ENCODE data around the gene ZNF501. TPM values are rescaled to one million over a fixed set of nuclear protein-coding genes. Genes with fewer than 3 reads are reported as not detected.

The ZNF501 gene
- total and polyA plus RNA-seq, 2 of the 13 experiments (the other 11 are each of a cell fraction or from before 2014, with no cell fraction given) = 2.4 to 2.8 TPM

DNA sequence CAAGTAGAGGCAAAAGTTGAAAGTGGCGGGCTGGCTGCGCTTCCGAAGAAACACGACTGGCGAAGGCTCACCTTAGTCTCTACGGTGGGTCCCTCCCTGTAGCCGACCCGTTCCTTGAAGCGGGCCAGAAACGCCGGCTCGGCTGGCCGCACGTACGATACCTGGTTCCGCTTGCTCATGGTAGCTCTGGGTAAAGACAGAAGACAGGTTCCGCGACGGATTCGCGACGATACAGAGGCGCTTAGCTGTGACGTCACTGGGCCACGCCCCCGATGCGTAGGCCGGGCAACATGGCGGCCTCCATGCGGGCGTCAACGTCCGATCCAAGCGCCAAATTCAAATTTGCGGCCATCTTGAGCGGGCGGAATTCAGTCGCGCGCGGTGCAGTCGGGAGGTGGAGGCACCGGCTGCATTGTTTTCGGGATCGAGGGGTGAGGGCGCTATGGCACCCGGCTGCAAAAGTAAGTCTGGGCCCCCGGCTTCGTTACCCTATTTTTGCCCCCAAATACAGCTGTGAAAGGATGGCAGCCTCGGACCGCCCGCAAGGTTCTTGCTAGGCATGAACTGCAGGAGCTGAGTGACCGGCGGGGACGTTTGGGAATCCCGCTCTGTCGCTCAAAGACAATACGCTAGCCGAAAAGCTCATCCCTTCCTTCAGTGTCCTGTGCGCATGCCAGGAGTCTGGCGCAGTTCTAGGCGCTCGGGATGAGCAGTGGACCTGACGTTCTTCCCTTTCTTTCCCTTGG is 32.2 kb downstream of the ZNF501 start, which contains the start of the genes KIAA1143 and KIF15 (continued):
- TF ChIP-seq, protein P1, sequence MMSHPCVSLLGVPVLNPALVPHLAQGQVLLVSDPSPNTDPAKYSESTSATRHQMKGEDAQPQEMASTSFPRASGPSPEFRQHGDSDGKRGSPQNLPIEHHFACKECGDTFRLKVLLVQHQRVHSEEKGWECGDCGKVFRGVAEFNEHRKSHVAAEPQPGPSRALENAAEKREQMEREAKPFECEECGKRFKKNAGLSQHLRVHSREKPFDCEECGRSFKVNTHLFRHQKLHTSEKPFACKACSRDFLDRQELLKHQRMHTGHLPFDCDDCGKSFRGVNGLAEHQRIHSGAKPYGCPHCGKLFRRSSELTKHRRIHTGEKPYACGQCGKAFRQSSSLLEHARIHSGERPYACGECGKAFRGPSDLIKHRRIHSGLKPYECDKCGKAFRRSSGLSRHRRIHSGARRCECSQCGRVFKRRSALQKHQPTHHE (CRISPR knock-in tag; IDR thresholded peaks at IDR 0.05; ENCODE audit: borderline replicate concordance) = peak; percentile 43; the same call in 1 of the 2 replicates
- TF ChIP-seq, protein P2, sequence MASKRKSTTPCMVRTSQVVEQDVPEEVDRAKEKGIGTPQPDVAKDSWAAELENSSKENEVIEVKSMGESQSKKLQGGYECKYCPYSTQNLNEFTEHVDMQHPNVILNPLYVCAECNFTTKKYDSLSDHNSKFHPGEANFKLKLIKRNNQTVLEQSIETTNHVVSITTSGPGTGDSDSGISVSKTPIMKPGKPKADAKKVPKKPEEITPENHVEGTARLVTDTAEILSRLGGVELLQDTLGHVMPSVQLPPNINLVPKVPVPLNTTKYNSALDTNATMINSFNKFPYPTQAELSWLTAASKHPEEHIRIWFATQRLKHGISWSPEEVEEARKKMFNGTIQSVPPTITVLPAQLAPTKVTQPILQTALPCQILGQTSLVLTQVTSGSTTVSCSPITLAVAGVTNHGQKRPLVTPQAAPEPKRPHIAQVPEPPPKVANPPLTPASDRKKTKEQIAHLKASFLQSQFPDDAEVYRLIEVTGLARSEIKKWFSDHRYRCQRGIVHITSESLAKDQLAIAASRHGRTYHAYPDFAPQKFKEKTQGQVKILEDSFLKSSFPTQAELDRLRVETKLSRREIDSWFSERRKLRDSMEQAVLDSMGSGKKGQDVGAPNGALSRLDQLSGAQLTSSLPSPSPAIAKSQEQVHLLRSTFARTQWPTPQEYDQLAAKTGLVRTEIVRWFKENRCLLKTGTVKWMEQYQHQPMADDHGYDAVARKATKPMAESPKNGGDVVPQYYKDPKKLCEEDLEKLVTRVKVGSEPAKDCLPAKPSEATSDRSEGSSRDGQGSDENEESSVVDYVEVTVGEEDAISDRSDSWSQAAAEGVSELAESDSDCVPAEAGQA (IDR thresholded peaks at IDR 0.05; ENCODE audit: low read depth) = peak; percentile 96
- TF ChIP-seq, protein P2 (CRISPR knock-in tag; IDR thresholded peaks at IDR 0.05; ENCODE audit: borderline replicate concordance) = no peak
- TF ChIP-seq GATA4 (IDR thresholded peaks at IDR 0.05; ENCODE audit: borderline replicate concordance, low read depth) (peak; percentile 14; the same call in 1 of the 2 replicates), BCL6 (CRISPR knock-in tag; IDR thresholded peaks at IDR 0.05) (no peak; the same call in 1 of the 2 replicates), HDAC2 (CRISPR knock-in tag; IDR thresholded peaks at IDR 0.05) (peak; percentile 95), HNRNPLL (IDR thresholded peaks at IDR 0.05; ENCODE audit: low read depth, low read length, poor library complexity, severe bottlenecking) (peak; percentile 83), ZNF12 (CRISPR knock-in tag; IDR thresholded peaks at IDR 0.05) (peak; percentile 64; the same call in 1 of the 2 replicates), CREB1 (IDR thresholded peaks at IDR 0.05) (peak; percentile 100), CREB1 (CRISPR knock-in tag; IDR thresholded peaks at IDR 0.05) (peak; percentile 99), HES4 (CRISPR knock-in tag; IDR thresholded peaks at IDR 0.05; ENCODE audit: borderline replicate concordance) (peak; percentile 44; the same call in 1 of the 2 replicates), RFX5 (IDR thresholded peaks at IDR 0.05; ENCODE audit: low read depth, low read length) (peak; percentile 75)
- TF ChIP-seq, protein P3, sequence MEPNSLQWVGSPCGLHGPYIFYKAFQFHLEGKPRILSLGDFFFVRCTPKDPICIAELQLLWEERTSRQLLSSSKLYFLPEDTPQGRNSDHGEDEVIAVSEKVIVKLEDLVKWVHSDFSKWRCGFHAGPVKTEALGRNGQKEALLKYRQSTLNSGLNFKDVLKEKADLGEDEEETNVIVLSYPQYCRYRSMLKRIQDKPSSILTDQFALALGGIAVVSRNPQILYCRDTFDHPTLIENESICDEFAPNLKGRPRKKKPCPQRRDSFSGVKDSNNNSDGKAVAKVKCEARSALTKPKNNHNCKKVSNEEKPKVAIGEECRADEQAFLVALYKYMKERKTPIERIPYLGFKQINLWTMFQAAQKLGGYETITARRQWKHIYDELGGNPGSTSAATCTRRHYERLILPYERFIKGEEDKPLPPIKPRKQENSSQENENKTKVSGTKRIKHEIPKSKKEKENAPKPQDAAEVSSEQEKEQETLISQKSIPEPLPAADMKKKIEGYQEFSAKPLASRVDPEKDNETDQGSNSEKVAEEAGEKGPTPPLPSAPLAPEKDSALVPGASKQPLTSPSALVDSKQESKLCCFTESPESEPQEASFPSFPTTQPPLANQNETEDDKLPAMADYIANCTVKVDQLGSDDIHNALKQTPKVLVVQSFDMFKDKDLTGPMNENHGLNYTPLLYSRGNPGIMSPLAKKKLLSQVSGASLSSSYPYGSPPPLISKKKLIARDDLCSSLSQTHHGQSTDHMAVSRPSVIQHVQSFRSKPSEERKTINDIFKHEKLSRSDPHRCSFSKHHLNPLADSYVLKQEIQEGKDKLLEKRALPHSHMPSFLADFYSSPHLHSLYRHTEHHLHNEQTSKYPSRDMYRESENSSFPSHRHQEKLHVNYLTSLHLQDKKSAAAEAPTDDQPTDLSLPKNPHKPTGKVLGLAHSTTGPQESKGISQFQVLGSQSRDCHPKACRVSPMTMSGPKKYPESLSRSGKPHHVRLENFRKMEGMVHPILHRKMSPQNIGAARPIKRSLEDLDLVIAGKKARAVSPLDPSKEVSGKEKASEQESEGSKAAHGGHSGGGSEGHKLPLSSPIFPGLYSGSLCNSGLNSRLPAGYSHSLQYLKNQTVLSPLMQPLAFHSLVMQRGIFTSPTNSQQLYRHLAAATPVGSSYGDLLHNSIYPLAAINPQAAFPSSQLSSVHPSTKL (CRISPR knock-in tag; IDR thresholded peaks at IDR 0.05) = peak; percentile 62; the same call in 1 of the 2 replicates
- TF ChIP-seq, protein P4, sequence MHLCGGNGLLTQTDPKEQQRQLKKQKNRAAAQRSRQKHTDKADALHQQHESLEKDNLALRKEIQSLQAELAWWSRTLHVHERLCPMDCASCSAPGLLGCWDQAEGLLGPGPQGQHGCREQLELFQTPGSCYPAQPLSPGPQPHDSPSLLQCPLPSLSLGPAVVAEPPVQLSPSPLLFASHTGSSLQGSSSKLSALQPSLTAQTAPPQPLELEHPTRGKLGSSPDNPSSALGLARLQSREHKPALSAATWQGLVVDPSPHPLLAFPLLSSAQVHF (CRISPR knock-in tag; IDR thresholded peaks at IDR 0.05) = 0 out of 2 replicates have a peak, but pooled peaks have one; percentile 71
- TF ChIP-seq, protein P5, sequence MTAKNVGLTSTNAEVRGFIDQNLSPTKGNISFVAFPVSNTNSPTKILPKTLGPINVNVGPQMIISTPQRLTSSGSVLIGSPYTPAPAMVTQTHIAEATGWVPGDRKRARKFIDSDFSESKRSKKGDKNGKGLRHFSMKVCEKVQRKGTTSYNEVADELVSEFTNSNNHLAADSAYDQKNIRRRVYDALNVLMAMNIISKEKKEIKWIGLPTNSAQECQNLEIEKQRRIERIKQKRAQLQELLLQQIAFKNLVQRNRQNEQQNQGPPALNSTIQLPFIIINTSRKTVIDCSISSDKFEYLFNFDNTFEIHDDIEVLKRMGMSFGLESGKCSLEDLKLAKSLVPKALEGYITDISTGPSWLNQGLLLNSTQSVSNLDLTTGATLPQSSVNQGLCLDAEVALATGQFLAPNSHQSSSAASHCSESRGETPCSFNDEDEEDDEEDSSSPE (CRISPR knock-in tag; IDR thresholded peaks at IDR 0.05) = peak; percentile 100

All from HepG2 (cell line).